K562 (cell line): ENCODE data around the gene CALU. TPM values are rescaled to one million over a fixed set of nuclear protein-coding genes. Genes with fewer than 3 reads are reported as not detected.

Experiments used
- DPF2 ChIP-seq: fragments of 450-650 bp; IDR thresholded peaks from 2 replicates; pipeline ENCODE4 v1.6.1; 2016
- HMG20B ChIP-seq: fragments of 250-450 bp; sonication (Bioruptor Pico); IDR thresholded peaks from 2 replicates; pipeline ENCODE4 v1.5.0; 2021; ENCODE audit warnings: mild to moderate bottlenecking
- HNRNPK ChIP-seq: fragments of 200-400 bp; formaldehyde crosslinking; IDR thresholded peaks from one replicate; pipeline ENCODE4 v1.6.1; 2018; ENCODE audit warnings: mild to moderate bottlenecking, low read depth, low read length; ENCODE audit not compliant: poor library complexity, severe bottlenecking
- HNRNPL ChIP-seq: fragments of 200-400 bp; formaldehyde crosslinking; IDR thresholded peaks from 2 replicates; pipeline ENCODE4 v1.6.1; 2017; ENCODE audit warnings: low read depth, mild to moderate bottlenecking, low read length
- KLF16 ChIP-seq: IDR thresholded peaks from 2 replicates; pipeline ENCODE4 v1.6.1; 2016; ENCODE audit warnings: antibody characterized with exemption
- L3MBTL2 ChIP-seq: fragments of 450-650 bp; IDR thresholded peaks from 2 replicates; pipeline ENCODE4 v1.6.1; 2016; ENCODE audit warnings: mild to moderate bottlenecking, moderate library complexity
- NR4A1 ChIP-seq, 2 experiments: fragments of 250-450 bp in 1 of 2; fragments of 450-650 bp in 1 of 2; sonication (Bioruptor Pico) in 1 of 2; IDR thresholded peaks; 2 replicates each; pipeline versions ENCODE4 v1.4.0 to v1.6.1; 2016 to 2020; ENCODE audit warnings: mild to moderate bottlenecking in 2 of 2, missing compliant biosample characterization in 1 of 2, missing genetic modification characterization in 1 of 2, moderate library complexity in 1 of 2
- PHB ChIP-seq: fragments of 250-450 bp; sonication (Bioruptor Pico); IDR thresholded peaks from 2 replicates; pipeline ENCODE4 v1.5.0; 2021
- RFX5 ChIP-seq: IDR thresholded peaks from 2 replicates; pipeline ENCODE4 v1.6.1; 2011; ENCODE audit warnings: low read depth, mild to moderate bottlenecking, improper control_type of control experiment, low read length
- TBP ChIP-seq: optimal IDR thresholded peaks from 2 replicates; pipeline ENCODE3; 2011; ENCODE audit warnings: low read depth, low read length, improper control_type of control experiment
- TSC22D4 ChIP-seq: fragments of 450-650 bp; IDR thresholded peaks from 2 replicates; pipeline ENCODE4 v1.6.1; 2016; ENCODE audit warnings: missing genetic modification characterization, missing biosample characterization, control low read depth
- ZNF133 ChIP-seq: fragments of 250-450 bp; sonication (Bioruptor Pico); IDR thresholded peaks from 2 replicates; pipeline ENCODE4 v1.4.0; 2020; ENCODE audit warnings: mild to moderate bottlenecking
- ZNF197 ChIP-seq: fragments of 200-800 bp; sonication (Bioruptor generic); IDR thresholded peaks from 2 replicates; pipeline ENCODE4 v1.6.1; 2016; ENCODE audit warnings: low read depth, missing genetic modification characterization, missing compliant biosample characterization
- ZNF75A ChIP-seq: fragments of 450-650 bp; formaldehyde crosslinking; IDR thresholded peaks from 2 replicates; pipeline ENCODE4 v1.4.0; 2020; ENCODE audit warnings: mild to moderate bottlenecking
- polyA plus RNA-seq, 8 experiments: library from polyadenylated mRNA; depleted of rRNA in 4 of 8; stranded (reverse) in 5 of 8; unstranded in 3 of 8; fragments of >200 nt; fragmentation: Nextera tagmentation in 2 of 8; fragmentation: Illumina TruSeq in 1 of 8; extraction: Ambion mirVana in 2 of 8; extraction: Trizol in 1 of 8; gene quantifications; 2 replicates each; pipeline versions ENCODE4 v1.2.1 to v1.2.3, GENCODE V29; 2011 to 2014; ENCODE audit warnings: inconsistent platforms in 1 of 8, missing spikeins in 1 of 8
- total RNA-seq, 7 experiments: library from RNA; depleted of rRNA in 6 of 7; stranded (reverse); fragments of >200 nt in 6 of 7; fragmentation: Illumina TruSeq in 2 of 7; extraction: Trizol in 2 of 7; gene quantifications; 2 replicates each; pipeline versions ENCODE4 v1.2.1 to v1.2.3, GENCODE V29; 2011 to 2021; ENCODE audit warnings: low replicate concordance in 1 of 7
- TF ChIP-seq, protein P1 (sequence below), 2 experiments: fragments of 450-650 bp in 1 of 2; sonication (generic) in 1 of 2; formaldehyde crosslinking in 1 of 2; IDR thresholded peaks in 1 of 2; conservative IDR thresholded peaks in 1 of 2; 2 replicates each; pipeline versions ENCODE4 v1.6.1 to v1.8.1; 2016 to 2023; ENCODE audit warnings: mild to moderate bottlenecking in 2 of 2, moderate library complexity in 2 of 2, inconsistent platforms in 1 of 2, missing genetic modification reagents in 1 of 2
- TF ChIP-seq, protein P2 (sequence below): IDR thresholded peaks from 2 replicates; pipeline ENCODE4 v1.6.1; 2014; ENCODE audit warnings: antibody characterized with exemption
- TF ChIP-seq, protein P3 (sequence below): sonication (generic); formaldehyde crosslinking; IDR thresholded peaks from 2 replicates; pipeline ENCODE4 v1.8.1; 2023; ENCODE audit warnings: mild to moderate bottlenecking, missing genetic modification reagents
- TF ChIP-seq, protein P4 (sequence below): sonication (generic); formaldehyde crosslinking; IDR thresholded peaks from 2 replicates; pipeline ENCODE4 v1.8.1; 2023; ENCODE audit warnings: mild to moderate bottlenecking, missing genetic modification reagents

Gene CALU
- total and polyA plus RNA-seq, 9 of the 15 experiments (the other 6 are each of a cell fraction or from before 2014, with no cell fraction given): 166 to 286 (median 215) TPM

DNA sequence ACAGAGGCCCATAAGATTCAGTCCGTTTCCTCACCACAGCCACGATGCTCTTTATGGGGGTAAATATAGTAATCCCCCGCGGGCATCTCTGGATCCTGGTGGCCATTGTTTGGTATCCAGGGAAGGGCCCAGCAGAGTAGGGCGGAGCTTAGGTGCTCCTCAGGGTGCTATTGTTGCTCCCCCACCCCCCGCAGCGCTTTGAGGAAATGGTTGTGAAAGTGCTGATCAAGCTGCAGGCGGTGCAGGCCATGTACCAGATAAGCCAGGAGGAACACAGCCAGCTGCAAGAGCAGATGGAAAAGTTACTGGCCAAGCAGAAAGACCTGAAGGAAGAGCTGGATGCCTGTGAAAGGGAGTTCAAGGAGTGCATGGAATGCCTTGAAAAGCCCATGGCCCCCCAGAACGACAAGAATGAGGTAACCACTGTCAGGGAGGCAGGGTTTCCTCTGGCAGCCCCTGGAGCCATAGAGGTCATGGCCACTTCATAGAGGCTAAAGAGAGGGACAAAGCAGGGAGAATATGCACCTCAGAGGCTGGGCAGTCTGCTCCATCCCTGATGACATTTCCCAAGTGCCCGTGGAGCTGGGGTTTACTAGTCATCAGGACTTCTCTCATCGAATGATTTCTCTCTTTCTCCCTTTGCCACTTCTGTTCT lies 73.5 kb downstream of the CALU start (continued):
- TF ChIP-seq, protein P1, sequence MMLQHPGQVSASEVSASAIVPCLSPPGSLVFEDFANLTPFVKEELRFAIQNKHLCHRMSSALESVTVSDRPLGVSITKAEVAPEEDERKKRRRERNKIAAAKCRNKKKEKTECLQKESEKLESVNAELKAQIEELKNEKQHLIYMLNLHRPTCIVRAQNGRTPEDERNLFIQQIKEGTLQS (IDR thresholded peaks at IDR 0.05): no peak
- TF ChIP-seq, protein P1 (CRISPR knock-in tag; conservative IDR thresholded peaks at IDR 0.05): 0 out of 2 replicates have a peak, but pooled peaks have one; percentile 16
- TF ChIP-seq L3MBTL2 (peak; percentile 59), PHB (no peak), HNRNPK (no peak), HNRNPL (no peak), NR4A1 (CRISPR knock-in tag; IDR thresholded peaks at IDR 0.05) (no peak), NR4A1 (tag; IDR thresholded peaks at IDR 0.05) (no peak), TSC22D4 (tag) (no peak), KLF16 (peak; percentile 89), TBP (no peak), DPF2 (peak; percentile 91), ZNF133 (no peak), HMG20B (no peak), ZNF75A (CRISPR knock-in tag) (0 out of 2 replicates have a peak, but pooled peaks have one; percentile 27), ZNF197 (CRISPR knock-in tag) (no peak), RFX5 (no peak)
- TF ChIP-seq, protein P2, sequence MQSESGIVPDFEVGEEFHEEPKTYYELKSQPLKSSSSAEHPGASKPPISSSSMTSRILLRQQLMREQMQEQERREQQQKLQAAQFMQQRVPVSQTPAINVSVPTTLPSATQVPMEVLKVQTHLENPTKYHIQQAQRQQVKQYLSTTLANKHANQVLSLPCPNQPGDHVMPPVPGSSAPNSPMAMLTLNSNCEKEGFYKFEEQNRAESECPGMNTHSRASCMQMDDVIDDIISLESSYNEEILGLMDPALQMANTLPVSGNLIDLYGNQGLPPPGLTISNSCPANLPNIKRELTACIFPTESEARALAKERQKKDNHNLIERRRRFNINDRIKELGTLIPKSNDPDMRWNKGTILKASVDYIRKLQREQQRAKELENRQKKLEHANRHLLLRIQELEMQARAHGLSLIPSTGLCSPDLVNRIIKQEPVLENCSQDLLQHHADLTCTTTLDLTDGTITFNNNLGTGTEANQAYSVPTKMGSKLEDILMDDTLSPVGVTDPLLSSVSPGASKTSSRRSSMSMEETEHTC: no peak
- TF ChIP-seq, protein P3, sequence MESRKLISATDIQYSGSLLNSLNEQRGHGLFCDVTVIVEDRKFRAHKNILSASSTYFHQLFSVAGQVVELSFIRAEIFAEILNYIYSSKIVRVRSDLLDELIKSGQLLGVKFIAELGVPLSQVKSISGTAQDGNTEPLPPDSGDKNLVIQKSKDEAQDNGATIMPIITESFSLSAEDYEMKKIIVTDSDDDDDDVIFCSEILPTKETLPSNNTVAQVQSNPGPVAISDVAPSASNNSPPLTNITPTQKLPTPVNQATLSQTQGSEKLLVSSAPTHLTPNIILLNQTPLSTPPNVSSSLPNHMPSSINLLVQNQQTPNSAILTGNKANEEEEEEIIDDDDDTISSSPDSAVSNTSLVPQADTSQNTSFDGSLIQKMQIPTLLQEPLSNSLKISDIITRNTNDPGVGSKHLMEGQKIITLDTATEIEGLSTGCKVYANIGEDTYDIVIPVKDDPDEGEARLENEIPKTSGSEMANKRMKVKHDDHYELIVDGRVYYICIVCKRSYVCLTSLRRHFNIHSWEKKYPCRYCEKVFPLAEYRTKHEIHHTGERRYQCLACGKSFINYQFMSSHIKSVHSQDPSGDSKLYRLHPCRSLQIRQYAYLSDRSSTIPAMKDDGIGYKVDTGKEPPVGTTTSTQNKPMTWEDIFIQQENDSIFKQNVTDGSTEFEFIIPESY: no peak
- TF ChIP-seq, protein P4, sequence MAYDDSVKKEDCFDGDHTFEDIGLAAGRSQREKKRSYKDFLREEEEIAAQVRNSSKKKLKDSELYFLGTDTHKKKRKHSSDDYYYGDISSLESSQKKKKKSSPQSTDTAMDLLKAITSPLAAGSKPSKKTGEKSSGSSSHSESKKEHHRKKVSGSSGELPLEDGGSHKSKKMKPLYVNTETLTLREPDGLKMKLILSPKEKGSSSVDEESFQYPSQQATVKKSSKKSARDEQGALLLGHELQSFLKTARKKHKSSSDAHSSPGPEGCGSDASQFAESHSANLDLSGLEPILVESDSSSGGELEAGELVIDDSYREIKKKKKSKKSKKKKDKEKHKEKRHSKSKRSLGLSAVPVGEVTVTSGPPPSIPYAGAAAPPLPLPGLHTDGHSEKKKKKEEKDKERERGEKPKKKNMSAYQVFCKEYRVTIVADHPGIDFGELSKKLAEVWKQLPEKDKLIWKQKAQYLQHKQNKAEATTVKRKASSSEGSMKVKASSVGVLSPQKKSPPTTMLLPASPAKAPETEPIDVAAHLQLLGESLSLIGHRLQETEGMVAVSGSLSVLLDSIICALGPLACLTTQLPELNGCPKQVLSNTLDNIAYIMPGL: no peak
